Hepatocyte (in vitro differentiated cells): ENCODE results near the gene PLEKHM3.

Experiments
- CTCF ChIP-seq: fragments of 200-600 bp; sonication (generic); IDR thresholded peaks from 2 replicates; pipeline ENCODE4 v1.5.1; 2016; ENCODE audit warnings: antibody characterized with exemption, mild to moderate bottlenecking; ENCODE audit not compliant: poor library complexity
- EZH2phosphoT487 ChIP-seq: fragments of 200-600 bp; sonication (generic); IDR thresholded peaks from one replicate; pipeline ENCODE4 v1.6.1; 2018; ENCODE audit warnings: antibody characterized with exemption, mild to moderate bottlenecking, low read depth, moderate library complexity; ENCODE audit not compliant: unreplicated experiment, severe bottlenecking

GRCh38 chr2:207901401-207901800 lies 123.9 kb downstream of the PLEKHM3 start:
- TF ChIP-seq CTCF (no peak), EZH2phosphoT487 (no peak)
